Measurements from ENCODE around the gene MAT2A. TPM values are rescaled to one million over a fixed set of nuclear protein-coding genes. Genes with fewer than 3 reads are reported as not detected.
"Not testable (repeated sequence)": the region's sequence is repeated elsewhere in the genome, so short reads cannot be mapped to it uniquely, and the experiment has no call there.

Gene MAT2A
- total RNA-seq, 1 experiment from 2014 or later, result 250 TPM

DNA sequence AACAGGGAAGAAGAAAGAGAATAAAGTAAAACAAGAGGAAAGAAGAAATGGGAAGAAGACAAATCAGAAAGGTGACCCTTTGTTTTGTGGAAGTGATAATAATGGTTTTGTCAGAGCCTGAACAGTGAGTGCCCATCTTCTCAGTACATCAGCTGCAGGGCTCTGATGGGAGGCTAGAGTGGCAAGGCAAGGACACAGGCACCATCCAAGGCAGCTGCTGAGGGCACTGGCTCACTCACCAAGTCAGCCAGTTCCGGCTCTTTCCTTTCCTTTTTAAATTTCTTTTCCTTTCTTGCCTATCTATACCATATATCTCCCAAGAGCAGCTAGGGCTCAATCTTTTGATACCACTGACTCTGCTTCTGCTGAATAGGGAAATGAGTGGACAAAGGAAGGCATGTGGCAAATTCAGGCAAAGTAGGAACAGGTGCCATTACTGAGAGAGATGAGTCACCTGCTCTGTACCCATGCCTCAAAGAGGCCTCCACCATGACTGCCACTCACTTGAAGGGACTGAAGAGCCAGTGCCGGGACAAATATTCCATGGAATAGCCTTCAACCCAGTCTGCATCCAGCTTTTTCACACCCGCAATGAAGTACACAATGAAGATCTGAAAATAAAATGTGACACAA is 16.1 kb downstream of the MAT2A start:
- H3K27ac Mint-ChIP-seq (ENCODE audit: unreplicated experiment), result peak overlapping the region; percentile 7
- DNase-seq, result no peak
- peaks cover 25% of the 10 kb centered on the region for H3K4me1 ChIP-seq
- H3K27me3 ChIP-seq (replicated peaks; ENCODE audit: control insufficient read depth, insufficient read depth, low read length), result no peaks in the 10 kb centered on the region
- no TSS peak for BruUV-seq (replicated peaks)
- no peak overlapping the region for H3K4me3 Mint-ChIP-seq (ENCODE audit: unreplicated experiment)
- TF ChIP-seq, protein P1, sequence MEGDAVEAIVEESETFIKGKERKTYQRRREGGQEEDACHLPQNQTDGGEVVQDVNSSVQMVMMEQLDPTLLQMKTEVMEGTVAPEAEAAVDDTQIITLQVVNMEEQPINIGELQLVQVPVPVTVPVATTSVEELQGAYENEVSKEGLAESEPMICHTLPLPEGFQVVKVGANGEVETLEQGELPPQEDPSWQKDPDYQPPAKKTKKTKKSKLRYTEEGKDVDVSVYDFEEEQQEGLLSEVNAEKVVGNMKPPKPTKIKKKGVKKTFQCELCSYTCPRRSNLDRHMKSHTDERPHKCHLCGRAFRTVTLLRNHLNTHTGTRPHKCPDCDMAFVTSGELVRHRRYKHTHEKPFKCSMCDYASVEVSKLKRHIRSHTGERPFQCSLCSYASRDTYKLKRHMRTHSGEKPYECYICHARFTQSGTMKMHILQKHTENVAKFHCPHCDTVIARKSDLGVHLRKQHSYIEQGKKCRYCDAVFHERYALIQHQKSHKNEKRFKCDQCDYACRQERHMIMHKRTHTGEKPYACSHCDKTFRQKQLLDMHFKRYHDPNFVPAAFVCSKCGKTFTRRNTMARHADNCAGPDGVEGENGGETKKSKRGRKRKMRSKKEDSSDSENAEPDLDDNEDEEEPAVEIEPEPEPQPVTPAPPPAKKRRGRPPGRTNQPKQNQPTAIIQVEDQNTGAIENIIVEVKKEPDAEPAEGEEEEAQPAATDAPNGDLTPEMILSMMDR (IDR thresholded peaks at IDR 0.05; ENCODE audit: insufficient read depth in 1 of 2, low read depth in 1 of 2, low read length in 1 of 2, severe bottlenecking in 1 of 2, unreplicated experiment in 1 of 2), result no peak
- peaks cover 84% of the 10 kb centered on the region for H3K36me3 Mint-ChIP-seq (ENCODE audit: insufficient read depth, unreplicated experiment)
- no peak overlapping the region for H3K4me3 ChIP-seq (ENCODE audit: low read depth, low read length)
- no peaks in the 10 kb centered on the region for H3K27me3 Mint-ChIP-seq (ENCODE audit: insufficient read depth, unreplicated experiment)
- H3K9me3 ChIP-seq, result no peaks in the 10 kb centered on the region
- intact Hi-C loops (cut with micrococcal nuclease; ENCODE audit: unreplicated experiment), result loop anchor here (5.0 kb wide), 1 partner anchor 488 kb away; no protein-coding TSS in a partner anchor
- ChIA-PET CTCF (no interaction called here), POLR2A (interaction anchor here (2.3 kb wide), 1 partner anchor 16 kb away, joined by 7 read pairs; the partner anchor contains the start of gene MAT2A)
- peaks cover 7% of the 10 kb centered on the region; the same call in 1 of the 2 replicates for H3K36me3 ChIP-seq (ENCODE audit: control insufficient read depth, insufficient read depth, low read length)
- H3K4me1 Mint-ChIP-seq (ENCODE audit: low read depth, unreplicated experiment), result peaks cover 20% of the 10 kb centered on the region
- no peaks in the 10 kb centered on the region for H3K9me3 Mint-ChIP-seq (ENCODE audit: unreplicated experiment)

DNA sequence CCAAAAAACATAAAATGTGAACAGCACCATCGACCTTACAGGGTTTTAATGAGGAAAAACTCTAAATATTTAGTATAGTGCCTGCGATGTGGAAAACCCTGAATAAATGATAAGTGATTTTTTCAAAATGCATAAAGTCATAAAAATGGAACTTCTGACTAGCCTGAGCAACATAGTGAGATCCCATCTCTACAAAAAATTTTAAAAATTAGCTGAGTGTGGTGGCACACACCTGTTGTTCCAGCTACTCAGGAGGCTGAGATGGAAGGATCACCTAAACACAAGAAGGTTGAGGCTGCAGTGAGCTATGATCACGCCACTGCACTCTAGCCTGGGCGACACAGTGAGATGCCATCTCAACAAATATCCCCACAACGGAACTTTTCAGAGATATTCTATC is 18.2 kb downstream of the MAT2A start:
- TF ChIP-seq, protein P1 (IDR thresholded peaks at IDR 0.05; ENCODE audit: insufficient read depth in 1 of 2, low read depth in 1 of 2, low read length in 1 of 2, severe bottlenecking in 1 of 2, unreplicated experiment in 1 of 2), result no peak
- Mint-ChIP-seq H3K27me3 (ENCODE audit: insufficient read depth, unreplicated experiment) (no peaks in the 10 kb centered on the region), H3K4me1 (ENCODE audit: low read depth, unreplicated experiment) (peaks cover 20% of the 10 kb centered on the region), H3K9me3 (ENCODE audit: unreplicated experiment) (no peaks in the 10 kb centered on the region), H3K36me3 (ENCODE audit: insufficient read depth, unreplicated experiment) (peaks cover 74% of the 10 kb centered on the region), H3K27ac (ENCODE audit: unreplicated experiment) (no peak overlapping the region), H3K4me3 (ENCODE audit: unreplicated experiment) (no peak overlapping the region)
- POLR2A ChIA-PET, result interaction anchor here (2.3 kb wide), 1 partner anchor 18 kb away, joined by 7 read pairs; the partner anchor contains the start of gene MAT2A
- H3K4me1 ChIP-seq, result peaks cover 27% of the 10 kb centered on the region
- no peak for DNase-seq
- H3K9me3 ChIP-seq, result no peaks in the 10 kb centered on the region
- CTCF ChIA-PET, result interaction anchor here (0.7 kb wide), 1 partner anchor 20 kb away, joined by 3 read pairs; no protein-coding TSS in a partner anchor
- BruUV-seq (replicated peaks), result no TSS peak
- intact Hi-C loops (cut with micrococcal nuclease; ENCODE audit: unreplicated experiment), result no loop called here
- H3K4me3 ChIP-seq (ENCODE audit: low read depth, low read length), result no peak overlapping the region
- H3K27me3 ChIP-seq (replicated peaks; ENCODE audit: control insufficient read depth, insufficient read depth, low read length), result no peaks in the 10 kb centered on the region
- H3K36me3 ChIP-seq (ENCODE audit: control insufficient read depth, insufficient read depth, low read length), result peaks cover 2% of the 10 kb centered on the region; the same call in 1 of the 2 replicates

DNA sequence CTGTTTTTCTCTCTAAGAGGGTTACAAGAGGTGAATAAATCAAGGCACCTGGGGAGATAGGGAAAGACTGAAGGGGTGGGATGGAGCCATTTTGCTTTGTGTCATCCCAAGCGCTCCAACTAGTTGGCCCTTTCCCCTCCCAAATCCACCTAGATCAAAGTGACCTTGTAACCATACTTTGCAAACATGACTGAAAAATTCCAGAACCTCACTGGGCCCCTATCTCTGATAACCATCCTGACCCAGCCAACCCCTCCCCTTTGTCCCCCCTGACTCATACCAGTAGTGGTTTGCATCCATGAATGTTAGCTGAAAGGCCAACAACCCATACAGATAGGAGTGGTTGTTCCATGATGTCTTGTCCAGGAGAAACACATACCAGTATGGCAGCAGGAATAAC is 19.2 kb downstream of the MAT2A start:
- Histone ChIP-seq H3K27me3 (replicated peaks; ENCODE audit: control insufficient read depth, insufficient read depth, low read length) (no peaks in the 10 kb centered on the region), H3K4me1 (peaks cover 27% of the 10 kb centered on the region), H3K9me3 (no peaks in the 10 kb centered on the region), H3K4me3 (ENCODE audit: low read depth, low read length) (no peak overlapping the region), H3K36me3 (ENCODE audit: control insufficient read depth, insufficient read depth, low read length) (peaks cover 2% of the 10 kb centered on the region; the same call in 1 of the 2 replicates)
- peak overlapping the region; percentile 50 for H3K4me3 Mint-ChIP-seq (ENCODE audit: unreplicated experiment)
- TF ChIP-seq, protein P1 (IDR thresholded peaks at IDR 0.05; ENCODE audit: insufficient read depth in 1 of 2, low read depth in 1 of 2, low read length in 1 of 2, severe bottlenecking in 1 of 2, unreplicated experiment in 1 of 2), result no peak
- peak overlapping the region; percentile 69 for H3K27ac Mint-ChIP-seq (ENCODE audit: unreplicated experiment)
- H3K36me3 Mint-ChIP-seq (ENCODE audit: insufficient read depth, unreplicated experiment), result peaks cover 73% of the 10 kb centered on the region
- H3K27me3 Mint-ChIP-seq (ENCODE audit: insufficient read depth, unreplicated experiment), result no peaks in the 10 kb centered on the region
- peak; percentile 69 to 71 for DNase-seq
- no TSS peak for BruUV-seq (replicated peaks)
- ChIA-PET POLR2A (no interaction called here), CTCF (interaction anchor here (0.7 kb wide), 1 partner anchor 29 kb away, joined by 4 read pairs; no protein-coding TSS in a partner anchor)
- H3K4me1 Mint-ChIP-seq (ENCODE audit: low read depth, unreplicated experiment), result peaks cover 20% of the 10 kb centered on the region
- H3K9me3 Mint-ChIP-seq (ENCODE audit: unreplicated experiment), result no peaks in the 10 kb centered on the region
- intact Hi-C loops (cut with micrococcal nuclease; ENCODE audit: unreplicated experiment), result no loop called here

DNA sequence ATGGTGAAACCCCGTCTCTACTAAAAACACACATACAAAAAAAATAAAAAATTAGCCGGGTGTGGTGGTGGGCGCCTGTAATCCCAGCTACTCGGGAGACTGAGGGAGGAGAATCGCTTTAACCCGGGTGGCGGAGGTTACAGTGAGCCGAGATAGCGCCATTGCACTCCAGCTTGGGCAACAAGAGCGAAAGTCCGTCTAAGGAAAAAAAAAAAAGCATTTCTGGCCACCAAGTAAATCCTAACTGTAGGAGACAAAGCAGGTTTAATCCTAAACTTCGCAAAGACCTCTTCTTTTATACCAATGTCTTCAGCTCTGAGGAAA is 21.4 kb downstream of the MAT2A start:
- H3K9me3 ChIP-seq; H3K9me3 Mint-ChIP-seq (ENCODE audit: unreplicated experiment); intact Hi-C loops (cut with micrococcal nuclease; ENCODE audit: unreplicated experiment); H3K27me3 ChIP-seq (replicated peaks; ENCODE audit: control insufficient read depth, insufficient read depth, low read length); H3K36me3 ChIP-seq (ENCODE audit: control insufficient read depth, insufficient read depth, low read length); BruUV-seq (replicated peaks); H3K27me3 Mint-ChIP-seq (ENCODE audit: insufficient read depth, unreplicated experiment); DNase-seq: not testable (repeated sequence)
- CTCF ChIA-PET, result interaction anchor here (1.1 to 2.5 kb wide), 2 partner anchors 8 to 35 kb away, joined by 3 to 7 read pairs; partner anchors contain the start of gene RNF181
- Histone ChIP-seq H3K4me1 (peaks cover 34% of the 10 kb centered on the region), H3K4me3 (ENCODE audit: low read depth, low read length) (peak overlapping the region; percentile 65)
- peak overlapping the region; percentile 96 for H3K4me3 Mint-ChIP-seq (ENCODE audit: unreplicated experiment)
- peaks cover 53% of the 10 kb centered on the region for H3K36me3 Mint-ChIP-seq (ENCODE audit: insufficient read depth, unreplicated experiment)
- POLR2A ChIA-PET, result interaction anchor here (0.6 to 3.0 kb wide), 10 partner anchors 22 to 368 kb away, joined by 3 to 19 read pairs (median 6); partner anchors contain the start of genes C2orf68, ELMOD3, MAT2A and RETSAT
- H3K4me1 Mint-ChIP-seq (ENCODE audit: low read depth, unreplicated experiment), result peaks cover 26% of the 10 kb centered on the region
- peak overlapping the region; percentile 98 for H3K27ac Mint-ChIP-seq (ENCODE audit: unreplicated experiment)

Measured in Caco-2 (cell line).